MCF 10A (cell line): ENCODE data around the gene SLC9A1. TPM values are rescaled to one million over a fixed set of nuclear protein-coding genes. Genes with fewer than 3 reads are reported as not detected.
A peak's percentile ranks its signal among the peaks of the same experiment; 100 is the strongest.

Experiments used
- BruUV-seq: library from RNA; stranded (reverse); fragments of 400-500 nt; replicated peaks from 2 replicates; lab custom pipeline; 2021; lab: Mats Ljungman, UMichigan
- CTCF ChIA-PET: fragments of 300-600 bp; sonication (Branson Sonifier 250); formaldehyde crosslinking; extraction: SDS; loops from one replicate; lab custom pipeline; 2021; ENCODE audit warnings: antibody characterized with exemption, inconsistent platforms; lab: Yijun Ruan, JAX
- POLR2A ChIA-PET: fragments of 300-600, 350-650 bp; sonication (Branson Sonifier 250); formaldehyde crosslinking; extraction: SDS; loops from one replicate; lab custom pipeline; 2020; ENCODE audit warnings: antibody characterized with exemption, inconsistent platforms; lab: Yijun Ruan, JAX
- DNase-seq: peaks from one replicate; pipeline ENCODE4 v3.0.0-alpha.2; 2018; ENCODE audit not compliant: unreplicated experiment
- H3K27ac Mint-ChIP-seq: one replicate; pipeline ENCODE4 v1.8.0; 2022; ENCODE audit warnings: mild to moderate bottlenecking, low read depth, mixed read lengths; ENCODE audit not compliant: unreplicated experiment
- H3K27me3 Mint-ChIP-seq: one replicate; pipeline ENCODE4 v1.8.0; 2022; ENCODE audit warnings: mixed read lengths; ENCODE audit not compliant: insufficient read depth, unreplicated experiment
- H3K36me3 Mint-ChIP-seq: one replicate; pipeline ENCODE4 v1.8.0; 2022; ENCODE audit warnings: mild to moderate bottlenecking, moderate library complexity, mixed read lengths; ENCODE audit not compliant: insufficient read depth, unreplicated experiment
- H3K4me1 Mint-ChIP-seq: one replicate; pipeline ENCODE4 v1.8.0; 2022; ENCODE audit warnings: mixed read lengths; ENCODE audit not compliant: insufficient read depth, unreplicated experiment
- H3K4me3 Mint-ChIP-seq: one replicate; pipeline ENCODE4 v1.8.0; 2022; ENCODE audit warnings: mild to moderate bottlenecking, moderate library complexity, mixed read lengths; ENCODE audit not compliant: unreplicated experiment
- H3K9me3 Mint-ChIP-seq: one replicate; pipeline ENCODE4 v1.8.0; 2022; ENCODE audit warnings: mixed read lengths; ENCODE audit not compliant: unreplicated experiment
- CTCF ChIP-seq: fragments of 200-600 bp; IDR thresholded peaks from one replicate; pipeline ENCODE4 v1.8.0; 2022; ENCODE audit warnings: antibody characterized with exemption, mild to moderate bottlenecking; ENCODE audit not compliant: unreplicated experiment
- intact Hi-C: fragments of 100-400 bp; cut with micrococcal nuclease; formaldehyde crosslinking; loops from 2 replicates; pipeline ENCODE4 v1.14.1; 2022
- total RNA-seq: library from RNA; stranded (reverse); gene quantifications from 2 replicates; pipeline ENCODE4 v1.2.3, GENCODE V29; 2022

Gene SLC9A1
- total RNA-seq, 1 experiment from 2014 or later: 88.8 TPM

DNA sequence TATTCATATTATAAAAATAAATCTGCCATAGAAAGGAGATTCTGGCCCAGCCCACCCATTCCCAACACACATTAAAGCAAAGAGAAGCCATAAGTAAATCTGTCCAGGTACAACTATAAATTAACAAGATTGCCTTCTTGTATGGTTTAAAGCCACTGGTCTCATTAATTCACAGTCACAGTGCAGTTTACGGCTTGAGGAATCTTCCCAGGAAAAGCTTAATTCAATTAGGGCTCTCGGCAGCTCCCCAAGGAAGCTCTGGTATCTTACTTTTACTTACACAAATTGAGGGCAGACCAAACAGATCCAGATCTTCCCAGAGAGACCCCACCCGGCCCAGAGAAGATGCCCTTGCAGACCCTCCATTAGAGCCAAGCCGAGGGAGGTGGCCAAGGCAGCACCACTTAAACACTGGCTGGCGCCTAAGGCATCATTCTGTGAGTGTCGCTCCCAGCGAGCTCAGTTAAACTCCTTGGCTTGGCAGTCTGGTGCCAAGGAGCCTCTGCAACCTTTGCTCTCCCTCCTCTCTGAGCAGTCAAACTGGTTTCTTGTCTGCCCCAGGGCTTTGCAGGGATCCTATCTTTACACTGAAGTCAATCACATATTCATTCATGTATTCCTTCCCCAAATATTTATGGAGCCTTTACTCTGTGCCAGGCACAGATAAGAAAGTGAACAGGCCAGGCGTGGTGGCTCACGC is 10.7 kb downstream of the SLC9A1 start:
- H3K36me3 Mint-ChIP-seq: no peaks in the 10 kb centered on the region

GRCh38 chr1:27143401-27143800 is 11.5 kb downstream of the SLC9A1 start:
- no peaks in the 10 kb centered on the region for H3K27me3 Mint-ChIP-seq
- intact Hi-C loops: no loop called here
- CTCF ChIA-PET: interaction anchor here (1.0 to 1.5 kb wide), 4 partner anchors 26 to 157 kb away, joined by 3 to 6 read pairs (median 3); no protein-coding TSS in a partner anchor
- DNase-seq: no peak
- H3K27ac Mint-ChIP-seq: no peak overlapping the region
- peak overlapping the region; percentile 32 for H3K4me3 Mint-ChIP-seq
- no peaks in the 10 kb centered on the region for H3K36me3 Mint-ChIP-seq
- peaks cover 50% of the 10 kb centered on the region for H3K4me1 Mint-ChIP-seq
- no TSS peak for BruUV-seq
- POLR2A ChIA-PET: interaction anchor here (0.7 to 8.8 kb wide), 9 partner anchors 8 to 182 kb away, joined by 3 to 111 read pairs (median 4); partner anchors contain the start of gene SLC9A1
- TF ChIP-seq CTCF: no peak
- H3K9me3 Mint-ChIP-seq: no peaks in the 10 kb centered on the region

More for the DNA sequence above, 10.7 kb downstream of the SLC9A1 start:
- ChIA-PET POLR2A (interaction anchor here (0.9 to 8.8 kb wide), 4 partner anchors 11 to 35 kb away, joined by 3 to 111 read pairs (median 27); partner anchors contain the start of gene SLC9A1), CTCF (interaction anchor here (0.6 to 1.5 kb wide), 5 partner anchors 27 to 210 kb away, joined by 3 to 5 read pairs (median 3); no protein-coding TSS in a partner anchor)
- DNase-seq: no peak
- no peak for TF ChIP-seq CTCF
- Mint-ChIP-seq H3K27ac (no peak overlapping the region), H3K4me1 (peaks cover 49% of the 10 kb centered on the region), H3K9me3 (no peaks in the 10 kb centered on the region), H3K4me3 (no peak overlapping the region), H3K27me3 (no peaks in the 10 kb centered on the region)
- intact Hi-C loops: no loop called here
- BruUV-seq: no TSS peak

GRCh38 chr1:27142464-27142863 is 12.5 kb downstream of the SLC9A1 start:
- peak overlapping the region; percentile 54 for H3K27ac Mint-ChIP-seq
- H3K4me1 Mint-ChIP-seq: peaks cover 59% of the 10 kb centered on the region
- H3K4me3 Mint-ChIP-seq: no peak overlapping the region
- no peak for TF ChIP-seq CTCF
- H3K9me3 Mint-ChIP-seq: no peaks in the 10 kb centered on the region
- H3K36me3 Mint-ChIP-seq: no peaks in the 10 kb centered on the region
- BruUV-seq: no TSS peak
- peak; percentile 86 for DNase-seq
- POLR2A ChIA-PET: interaction anchor here (0.6 to 8.8 kb wide), 10 partner anchors 9 to 427 kb away, joined by 3 to 111 read pairs (median 4); partner anchors contain the start of gene SLC9A1
- CTCF ChIA-PET: interaction anchor here (0.7 to 1.3 kb wide), 3 partner anchors 10 to 158 kb away, joined by 3 read pairs; no protein-coding TSS in a partner anchor
- intact Hi-C loops: no loop called here
- no peaks in the 10 kb centered on the region for H3K27me3 Mint-ChIP-seq
